ENCODE results near the gene STAT3.
"Not testable (repeated sequence)": the region's sequence is repeated elsewhere in the genome, so short reads cannot be mapped to it uniquely, and the experiment has no call there.

GRCh38 chr17:42299913-42300312, 88.3 kb downstream of the STAT3 start:
- TF ChIP-seq CTCF (IDR thresholded peaks at IDR 0.05; ENCODE audit: extremely low read depth in 1 of 2, insufficient read depth in 1 of 2, low read depth in 1 of 2, low read length in 2 of 2); POLR2A (IDR thresholded peaks at IDR 0.05; ENCODE audit: low read depth, low read length): not testable (repeated sequence)
